DMS53 treated with DMSO at 0.1 percent for 48 hours (cell line): Measurements from ENCODE around the gene INPP5A.
"Not testable (repeated sequence)": the region's sequence is repeated elsewhere in the genome, so short reads cannot be mapped to it uniquely, and the experiment has no call there.

Experiments
- DNase-seq: peaks from one replicate; lab custom pipeline; 2025; ENCODE audit not compliant: unreplicated experiment; lab: John Stamatoyannopoulos, UW

Gene INPP5A

DNA sequence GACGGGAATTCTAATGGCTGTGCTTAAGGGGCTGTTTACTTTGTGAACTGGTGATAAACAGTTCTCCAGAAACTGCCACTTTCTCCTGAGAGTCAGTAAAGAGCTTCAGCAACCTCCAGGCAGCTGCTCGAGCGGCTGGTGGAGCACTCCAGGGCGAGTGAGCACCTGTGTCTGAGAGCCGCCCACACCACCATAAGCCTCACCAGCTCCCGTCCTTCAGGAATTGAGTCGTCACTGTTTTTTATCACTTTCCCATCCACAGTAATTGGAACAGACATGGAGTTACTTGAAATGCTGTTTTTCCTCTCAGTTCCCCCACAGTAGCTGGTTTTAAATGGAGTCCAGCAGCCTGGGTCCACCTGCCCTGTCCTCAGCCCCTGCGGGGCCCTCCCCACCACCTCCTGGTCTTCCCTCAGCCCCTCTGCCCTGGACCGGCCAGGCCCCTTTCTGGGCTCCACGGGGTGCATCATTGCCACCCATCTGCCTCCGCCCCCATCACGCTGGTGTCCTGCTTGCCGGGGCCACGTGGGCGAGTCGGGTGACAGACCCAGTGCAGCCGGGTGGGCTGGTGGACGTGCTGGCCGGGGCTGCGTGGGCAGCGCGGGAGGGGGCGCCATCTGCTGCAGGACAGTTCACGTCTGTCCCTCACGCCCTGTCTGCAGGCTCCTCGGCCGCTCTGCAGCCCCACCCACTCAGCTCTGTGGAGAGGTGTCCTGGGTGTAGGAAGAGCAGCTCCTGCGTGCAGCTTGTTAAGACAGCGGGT lies 192.4 kb downstream of the INPP5A start:
- DNase-seq: no peak

GRCh38 chr10:132730573-132730953 lies 193.0 kb downstream of the INPP5A start:
- DNase-seq: no peak

DNA sequence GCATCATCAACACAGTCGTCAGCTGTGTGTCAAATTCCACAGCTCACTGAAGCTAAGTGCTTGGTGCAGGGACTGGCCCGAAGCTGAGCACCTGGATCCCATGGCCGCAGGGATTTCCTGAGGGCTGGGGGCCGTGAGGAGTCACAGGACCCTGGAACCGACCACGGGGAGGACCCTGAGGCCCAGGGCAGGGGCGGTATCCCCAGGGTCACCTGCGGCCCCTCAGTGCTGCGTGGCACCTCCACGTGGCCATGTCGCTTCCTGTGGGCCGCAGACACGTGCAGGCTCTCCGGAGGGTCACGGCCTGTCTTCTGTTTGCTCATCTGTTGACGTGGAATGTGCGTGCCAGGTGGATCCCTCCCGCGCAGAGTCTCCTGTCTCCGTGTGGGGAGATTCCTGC lies 194.9 kb downstream of the INPP5A start:
- no peak for DNase-seq

- no peak for DNase-seq
Measured at GRCh38 chr10:132733926-132734325, 196.3 kb downstream of the INPP5A start.

- no peak for DNase-seq
Measured at GRCh38 chr10:132735341-132735775, 197.8 kb downstream of the INPP5A start.

- DNase-seq: no peak
Measured at GRCh38 chr10:132735923-132736391, 198.4 kb downstream of the INPP5A start.

- no peak for DNase-seq
Measured at GRCh38 chr10:132737390-132738048, 199.9 kb downstream of the INPP5A start.

DNA sequence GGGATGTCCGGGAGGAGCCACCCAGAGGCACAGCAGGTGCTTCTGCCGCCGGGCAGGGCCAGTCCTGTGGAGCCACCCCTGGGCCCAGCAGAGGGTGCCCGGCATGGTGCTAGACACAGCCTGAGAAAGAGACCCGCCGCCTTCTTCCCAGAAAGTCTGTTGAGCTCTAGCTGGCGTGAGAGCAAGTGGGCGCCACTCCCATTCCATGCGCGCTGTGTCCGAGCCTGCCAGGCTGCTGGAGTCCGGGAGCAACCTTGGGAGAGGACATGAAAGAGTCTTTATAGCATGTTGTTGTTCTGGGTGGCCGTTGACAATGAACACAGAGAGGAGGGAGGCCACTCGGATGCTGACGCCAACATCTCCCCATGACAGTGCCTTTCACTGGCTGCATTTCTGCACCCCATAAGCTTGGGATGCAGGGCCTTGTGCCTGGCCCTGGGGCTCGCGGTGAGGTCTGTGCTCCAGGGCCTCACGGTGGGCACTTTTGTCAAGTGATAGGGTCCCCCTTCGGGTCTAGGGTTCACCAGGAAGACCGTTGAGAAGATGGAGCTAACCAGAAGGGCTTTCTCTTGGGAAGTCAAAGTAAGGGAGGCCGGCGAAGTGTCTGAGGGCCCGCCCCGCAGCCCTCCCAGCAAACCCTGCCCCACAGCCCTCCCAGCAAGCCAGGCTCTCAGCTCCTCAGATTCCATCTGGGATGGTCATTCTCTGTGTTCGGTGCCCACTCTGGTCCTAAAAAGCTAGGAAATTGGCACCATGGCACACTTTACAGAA lies 201.1 kb downstream of the INPP5A start:
- no peak for DNase-seq

GRCh38 chr10:132739225-132739613 lies 201.6 kb downstream of the INPP5A start:
- DNase-seq: no peak

GRCh38 chr10:132740588-132740987 lies 203.0 kb downstream of the INPP5A start:
- peak; percentile 15 for DNase-seq

DNA sequence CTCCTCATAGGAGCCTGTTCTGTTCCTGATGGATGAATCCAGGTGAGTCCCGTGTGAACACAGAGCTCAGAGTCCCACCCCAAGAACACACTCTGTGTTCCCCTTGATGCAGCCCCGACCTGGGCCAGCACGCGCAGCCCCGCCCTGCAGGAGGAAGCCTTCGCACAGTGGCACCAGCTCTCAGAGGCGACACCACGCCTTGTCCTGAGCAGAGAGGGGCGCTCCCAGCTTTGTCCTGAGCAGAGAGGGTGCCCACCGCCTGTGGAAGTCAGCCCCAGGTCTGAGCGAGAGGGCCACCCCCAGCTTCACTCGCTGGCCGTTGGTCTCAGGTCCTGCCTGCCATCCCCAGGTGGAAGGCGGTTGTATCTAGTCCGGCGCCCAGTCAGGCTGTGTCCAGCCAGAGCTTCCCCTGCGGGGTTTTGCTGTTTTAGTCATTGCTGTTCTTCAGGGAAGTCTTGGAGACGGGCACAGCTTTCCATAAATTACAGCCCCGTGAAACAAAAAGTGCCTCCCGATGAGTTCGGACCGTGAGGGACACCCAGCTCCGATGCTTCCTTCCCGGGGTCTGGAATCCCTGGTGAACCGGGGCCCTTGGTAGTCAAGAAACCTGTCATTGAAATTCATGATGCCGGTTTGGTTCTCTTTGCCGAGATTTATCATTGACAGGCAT lies 204.7 kb downstream of the INPP5A start:
- no peak for DNase-seq

GRCh38 chr10:132742837-132743194 lies 205.2 kb downstream of the INPP5A start:
- DNase-seq: no peak

GRCh38 chr10:132743196-132743924 lies 205.8 kb downstream of the INPP5A start:
- DNase-seq: not testable (repeated sequence)

GRCh38 chr10:132743925-132744490 lies 206.4 kb downstream of the INPP5A start:
- DNase-seq: no peak

GRCh38 chr10:132744839-132745238 lies 207.3 kb downstream of the INPP5A start:
- no peak for DNase-seq

- DNase-seq: no peak
Measured at GRCh38 chr10:132745511-132745910, 207.9 kb downstream of the INPP5A start.

DNA sequence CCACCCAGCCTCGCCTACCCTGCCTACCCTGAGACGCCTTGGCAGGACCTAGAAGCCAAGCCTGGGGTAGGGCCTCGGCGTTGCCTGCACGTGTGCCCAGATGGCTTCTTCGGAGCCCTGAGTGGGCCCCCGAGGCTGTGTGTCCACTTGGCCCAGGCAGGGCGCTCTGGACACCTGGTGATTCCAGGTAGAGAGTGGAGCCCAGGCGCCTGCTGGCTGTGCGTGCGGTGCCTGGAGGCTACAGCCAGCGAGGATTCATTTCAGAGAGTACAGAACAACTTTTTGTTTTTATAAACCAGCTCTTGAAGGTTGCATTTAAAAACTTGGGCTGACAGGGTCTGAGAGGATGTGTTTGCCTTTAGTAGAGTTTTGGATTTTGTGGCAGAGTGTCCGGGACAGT lies 208.4 kb downstream of the INPP5A start:
- DNase-seq: no peak

DNA sequence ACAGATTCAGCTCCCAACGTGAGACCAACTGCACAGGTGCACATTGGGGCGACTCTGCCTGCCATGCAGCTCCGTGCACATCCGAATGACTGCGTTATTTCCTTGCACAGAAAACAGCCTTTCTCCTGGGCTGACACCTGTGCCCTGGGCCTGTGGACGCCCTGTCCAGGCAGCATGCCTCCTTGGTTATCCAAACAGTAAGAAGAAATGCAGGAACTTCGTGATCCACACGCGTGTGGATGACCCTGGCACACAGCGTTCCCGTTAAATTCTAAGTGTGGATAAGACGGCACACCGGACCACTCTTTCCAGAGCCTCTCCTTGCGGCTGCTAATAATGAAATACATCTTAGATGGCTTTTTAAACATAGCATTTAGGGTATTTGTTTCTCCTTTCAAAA lies 208.8 kb downstream of the INPP5A start:
- DNase-seq: no peak

DNA sequence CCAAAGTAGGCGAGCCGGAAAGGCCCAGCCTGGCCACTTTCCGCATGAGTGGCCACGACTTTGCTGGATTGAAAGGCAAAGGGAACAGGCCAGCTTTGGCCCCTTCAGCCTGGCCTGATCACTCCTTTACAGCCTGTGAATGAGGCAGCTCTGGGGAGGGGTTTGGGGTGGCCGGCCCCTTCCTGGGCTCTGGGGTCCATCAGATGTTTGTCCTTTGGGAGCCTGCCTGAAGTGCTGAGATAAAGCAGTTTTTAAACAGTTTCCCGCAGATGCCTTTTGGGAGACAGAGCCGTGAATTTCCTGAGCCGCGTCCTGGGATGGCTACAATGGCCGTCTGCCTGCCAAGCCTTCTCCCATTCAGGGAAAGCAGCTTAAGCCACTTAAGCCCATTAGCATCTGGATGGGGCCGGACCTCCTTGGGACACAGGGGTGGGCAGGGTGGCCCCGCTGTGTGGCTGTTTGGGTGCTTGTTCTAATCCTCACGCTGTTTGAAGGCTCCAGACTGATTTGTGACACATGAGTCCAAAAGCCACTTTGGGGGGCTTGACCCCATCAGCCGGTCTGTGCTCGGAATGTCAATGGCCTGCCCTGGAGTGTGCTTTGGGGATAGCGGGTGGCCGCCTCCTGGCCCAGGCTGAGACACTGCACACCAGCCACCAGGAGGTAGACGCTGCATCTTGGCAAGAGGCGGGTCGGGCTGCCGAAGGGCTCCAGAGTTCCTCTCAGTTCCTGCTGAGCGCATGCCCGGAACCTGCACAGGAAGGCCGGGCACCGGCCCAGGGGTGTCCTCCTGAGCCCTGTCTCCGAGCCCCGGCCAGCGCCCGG lies 209.4 kb downstream of the INPP5A start:
- no peak for DNase-seq
